HG03520 (cell line): ENCODE results near the gene ANKRD18B.
"Not testable (repeated sequence)": the region's sequence is repeated elsewhere in the genome, so short reads cannot be mapped to it uniquely, and the experiment has no call there.

Experiments used
- ATAC-seq: cut with Tn5 transposase; IDR thresholded peaks from one replicate; pipeline ENCODE4 v1.9.1; 2021; ENCODE audit warnings: mild to moderate bottlenecking, moderate library complexity; ENCODE audit not compliant: unreplicated experiment

Gene ANKRD18B

DNA sequence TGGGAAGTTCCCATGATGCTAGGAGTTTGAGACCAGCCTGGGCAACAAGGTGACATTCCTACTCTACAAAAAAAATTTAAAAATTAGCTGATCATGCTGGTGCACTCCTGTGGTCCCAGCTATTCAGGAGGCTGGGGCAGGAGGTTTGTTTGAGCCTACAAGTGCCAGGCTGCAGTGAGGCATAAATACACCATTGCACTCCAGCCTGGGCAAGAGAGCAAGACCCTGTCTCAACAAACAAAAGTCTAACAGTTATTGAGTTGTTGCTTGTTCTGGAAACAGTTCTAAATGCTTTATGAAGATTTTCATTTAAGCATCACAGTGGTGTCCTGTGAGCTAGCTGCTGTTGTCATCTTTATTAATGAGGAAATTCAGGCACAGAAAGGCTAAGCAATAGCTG is 4.0 kb downstream of the ANKRD18B start:
- ATAC-seq = not testable (repeated sequence)

DNA sequence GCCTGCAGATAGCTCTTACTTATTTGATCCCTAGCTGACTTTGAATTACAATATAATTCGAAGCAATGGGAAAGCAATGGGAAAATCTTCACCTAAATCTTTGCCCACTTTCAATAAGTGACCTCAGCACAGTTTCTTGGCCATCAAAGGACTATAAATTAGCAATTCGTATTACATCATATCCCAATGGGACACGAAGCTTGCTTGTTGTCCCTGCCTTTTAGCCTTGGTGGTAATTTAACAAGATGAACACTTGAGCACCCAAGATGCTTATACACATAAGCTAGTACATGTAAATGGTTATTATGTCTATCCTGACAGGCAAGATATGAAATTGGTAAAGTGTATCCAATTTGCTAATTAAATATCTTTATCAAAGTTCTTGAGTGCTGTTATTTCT is 9.9 kb downstream of the ANKRD18B start:
- not testable (repeated sequence) for ATAC-seq

DNA sequence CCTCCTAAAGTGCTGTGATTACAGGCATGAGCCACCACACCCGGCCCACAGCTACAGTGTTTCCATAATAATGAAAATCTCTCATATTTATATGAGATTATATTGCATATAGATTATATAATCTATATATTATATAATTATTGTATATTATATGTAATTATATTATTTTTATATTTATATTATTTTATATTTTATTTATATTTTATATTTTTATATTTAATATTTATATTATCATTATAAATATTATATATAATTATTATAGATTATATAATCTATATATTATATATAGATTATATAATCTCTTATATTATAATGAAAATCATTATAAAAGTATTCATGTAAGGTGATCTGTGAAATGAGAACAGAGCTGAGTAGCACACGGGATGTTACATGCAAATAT is 11.5 kb downstream of the ANKRD18B start:
- no peak for ATAC-seq

DNA sequence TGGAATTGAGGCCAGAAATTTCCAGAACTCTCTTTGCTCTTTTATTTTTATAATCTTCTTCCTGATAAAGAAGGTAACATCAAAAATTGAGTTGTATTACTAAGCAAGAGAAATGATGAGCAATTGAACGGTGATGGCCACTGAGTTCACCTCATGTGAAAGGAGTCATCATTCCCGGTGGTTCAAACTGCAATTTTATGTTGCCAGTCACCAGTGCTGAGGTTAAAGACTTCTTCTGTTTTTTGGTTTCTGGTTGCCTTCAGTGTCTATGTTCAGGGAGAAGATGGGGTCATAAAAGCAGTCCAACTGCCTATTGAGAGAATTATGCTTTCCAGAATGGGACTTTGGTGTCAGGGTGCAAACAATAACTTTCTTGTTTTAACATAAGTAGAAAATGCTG is 19.4 kb downstream of the ANKRD18B start:
- ATAC-seq = not testable (repeated sequence)

DNA sequence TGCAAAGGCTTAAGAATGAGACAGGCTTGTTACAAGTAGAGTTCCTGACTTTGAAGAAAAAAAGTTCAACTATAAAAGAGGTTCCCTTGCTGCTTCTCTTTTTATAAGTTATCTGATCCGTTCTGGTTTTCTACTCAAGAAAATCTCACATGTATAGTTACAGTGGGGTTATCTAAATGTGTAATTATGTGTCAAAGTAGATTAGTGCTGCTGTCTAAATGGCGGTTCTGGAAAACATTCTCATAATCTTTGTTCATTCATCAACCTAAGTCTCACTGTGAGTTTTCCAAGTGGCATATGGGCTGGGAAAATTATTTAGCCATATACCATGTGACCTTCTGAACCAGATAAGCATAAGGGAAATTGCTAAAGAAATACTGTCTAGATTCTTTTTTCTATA is 21.7 kb downstream of the ANKRD18B start:
- not testable (repeated sequence) for ATAC-seq

DNA sequence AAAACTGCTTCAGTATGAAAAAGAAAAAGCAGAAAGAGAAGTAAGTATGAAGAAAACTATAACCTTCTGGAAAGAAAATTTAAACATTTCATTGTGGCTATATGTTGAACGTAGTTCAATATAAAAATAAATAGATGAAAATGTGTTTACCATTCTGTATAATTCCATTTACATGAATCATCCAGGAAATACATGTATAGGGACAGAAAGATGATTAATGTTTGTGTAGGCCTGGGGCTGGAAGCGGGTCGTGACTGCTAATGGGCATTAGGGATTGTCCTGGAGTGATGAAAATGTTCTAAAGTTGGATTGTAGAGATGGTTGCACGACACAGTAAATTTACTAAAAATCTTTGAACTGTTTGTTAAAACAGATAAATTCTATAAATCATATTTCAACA is 24.8 kb downstream of the ANKRD18B start:
- not testable (repeated sequence) for ATAC-seq

DNA sequence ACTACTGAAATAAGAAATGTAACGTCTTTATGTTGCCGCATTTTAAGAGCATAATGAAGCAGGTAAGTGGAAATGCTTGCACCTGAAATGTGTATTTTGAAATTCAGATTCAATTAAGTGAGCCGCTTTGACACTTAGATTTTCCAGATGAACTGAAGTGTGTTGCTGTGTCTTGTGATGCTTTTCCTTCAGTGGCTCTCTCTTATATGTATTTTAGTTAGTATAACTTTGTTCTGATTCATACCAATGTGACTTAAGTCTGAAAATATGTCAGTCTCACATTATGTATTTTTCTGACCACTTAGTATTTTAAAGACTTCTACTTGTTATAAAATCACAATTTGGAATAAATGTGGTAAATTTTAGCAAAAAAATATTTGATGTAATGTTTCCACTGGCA is 25.4 kb downstream of the ANKRD18B start:
- not testable (repeated sequence) for ATAC-seq

DNA sequence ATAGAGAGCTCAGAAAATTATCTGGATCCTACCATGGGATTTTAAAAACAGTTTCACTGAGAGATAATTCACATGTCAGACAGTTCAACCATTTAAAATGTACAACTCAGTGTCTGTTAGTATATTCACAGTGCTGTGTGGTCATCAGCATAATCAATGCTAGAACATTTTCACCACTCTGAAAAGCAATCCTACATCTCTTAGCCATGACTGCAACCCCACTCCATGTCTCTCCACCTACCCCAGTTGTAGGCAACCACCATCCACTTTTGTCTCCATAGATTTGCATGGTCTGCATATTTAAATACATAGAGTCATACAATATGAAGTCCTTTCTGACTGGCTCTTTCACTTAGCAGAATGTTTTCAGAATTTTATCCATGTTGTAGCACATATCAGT is 27.1 kb downstream of the ANKRD18B start:
- ATAC-seq = not testable (repeated sequence)

DNA sequence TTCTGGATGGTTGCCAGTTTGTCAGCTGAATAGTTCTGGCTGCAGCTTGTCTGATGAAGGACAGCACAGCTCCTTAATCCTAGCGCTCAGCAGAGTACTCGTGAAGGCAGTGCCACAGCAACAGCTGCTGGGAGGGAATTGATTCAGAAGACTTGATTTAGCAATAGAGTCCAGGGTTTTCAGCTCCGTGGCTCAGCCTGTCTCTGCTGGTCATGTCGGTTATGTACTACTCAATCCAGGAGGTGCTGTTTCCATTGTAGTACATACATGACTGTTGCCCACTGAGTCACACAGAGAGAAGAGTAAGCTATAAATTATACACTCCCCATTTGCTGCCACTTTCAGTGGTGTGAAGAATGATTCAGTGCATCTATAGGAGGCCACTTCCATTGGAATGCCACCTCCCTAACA is 28.3 kb downstream of the ANKRD18B start:
- not testable (repeated sequence) for ATAC-seq

DNA sequence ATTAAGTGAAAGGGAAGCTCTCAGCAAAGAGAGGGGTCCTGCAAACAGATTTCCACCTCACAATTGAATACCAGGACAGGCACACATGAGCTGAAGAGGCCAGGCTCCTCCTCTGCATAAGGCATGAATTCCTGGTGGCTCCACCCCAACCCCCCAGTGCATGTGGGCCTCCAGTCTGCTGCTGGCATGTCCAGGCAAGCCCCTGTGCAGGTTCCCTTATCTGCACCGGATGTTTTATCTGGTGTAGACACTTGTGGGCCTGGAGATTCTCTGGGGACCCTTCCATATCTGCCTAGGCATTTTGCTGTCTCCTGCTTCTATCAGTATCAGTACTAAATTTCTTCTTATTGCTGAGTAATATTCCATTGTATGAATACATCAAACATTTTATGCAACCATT is 36.2 kb downstream of the ANKRD18B start:
- ATAC-seq = not testable (repeated sequence)

DNA sequence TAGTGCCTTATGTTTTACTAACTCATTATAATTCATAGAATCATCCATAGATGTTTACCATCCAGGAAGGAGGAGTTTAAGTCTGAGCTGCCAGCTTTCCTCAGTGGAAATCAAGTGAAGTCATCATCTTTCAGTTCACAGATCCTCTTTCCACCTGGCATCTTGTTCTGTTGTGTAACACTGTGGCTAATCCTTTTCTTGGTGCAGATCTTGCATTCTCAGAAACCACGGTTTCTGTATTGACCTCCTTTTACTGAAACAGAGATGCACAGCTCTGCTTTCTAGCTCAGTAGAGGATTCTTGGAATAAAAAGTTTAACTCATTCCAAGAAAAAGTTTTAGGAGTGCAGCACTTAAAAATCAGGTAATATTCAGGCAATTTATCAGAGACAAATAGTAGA is 38.1 kb downstream of the ANKRD18B start:
- not testable (repeated sequence) for ATAC-seq

DNA sequence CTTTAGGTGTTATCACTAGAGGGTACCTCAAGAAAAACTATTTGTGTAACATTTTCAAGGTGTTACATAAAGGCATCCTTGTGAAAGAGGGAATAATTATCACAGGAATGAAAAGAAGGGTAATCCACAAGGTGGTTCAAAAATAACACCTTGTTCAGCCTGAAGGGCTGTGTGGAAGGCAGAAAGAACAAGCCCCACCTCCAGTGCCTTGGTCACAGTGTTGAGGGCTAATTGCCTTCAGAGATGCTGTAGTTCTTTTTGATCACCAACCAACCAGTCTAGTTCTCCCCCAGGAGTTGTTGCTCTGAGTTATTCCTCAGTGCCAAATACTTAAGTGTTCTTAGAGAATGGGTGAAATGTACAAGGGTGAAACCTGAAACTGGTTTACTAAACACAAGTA is 43.7 kb downstream of the ANKRD18B start:
- not testable (repeated sequence) for ATAC-seq

DNA sequence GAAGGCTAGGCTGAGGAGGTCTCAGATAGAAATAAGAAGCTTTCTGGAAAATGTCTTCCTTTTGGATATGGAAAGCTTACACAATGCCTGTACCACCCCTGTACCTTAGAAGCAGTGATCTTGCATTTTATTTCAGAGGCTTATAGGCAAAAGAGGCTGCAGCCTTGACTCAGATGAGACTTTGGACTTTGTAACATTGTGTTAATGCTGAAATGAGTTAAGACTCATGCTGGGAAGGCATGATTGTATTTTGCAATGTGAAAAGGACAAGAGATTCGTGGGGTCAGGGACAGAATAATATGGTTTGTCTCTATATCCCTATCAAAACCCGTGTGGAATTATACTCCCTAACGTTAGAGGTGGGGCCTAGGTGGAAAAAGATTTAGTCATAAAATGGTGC is 53.7 kb downstream of the ANKRD18B start:
- ATAC-seq = not testable (repeated sequence)

DNA sequence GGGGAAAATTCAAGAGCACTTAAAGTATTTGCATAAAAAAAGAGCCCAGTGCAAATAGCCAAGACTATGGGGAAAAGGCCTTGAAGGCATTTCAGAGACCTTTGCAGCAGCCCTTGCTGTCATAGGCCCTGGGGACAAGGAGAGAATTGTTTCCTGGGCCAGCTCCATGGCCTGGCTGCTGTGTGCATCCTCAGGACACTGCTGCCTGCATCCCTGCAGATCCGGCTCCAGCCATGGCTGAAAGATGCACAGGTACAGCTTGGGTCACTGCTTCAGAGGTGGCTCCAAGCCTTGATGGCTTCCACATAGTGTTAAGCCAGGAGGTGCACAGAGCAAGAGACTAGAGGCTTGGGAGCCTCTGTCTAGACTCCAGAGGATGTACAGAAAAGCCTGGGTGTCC is 55.9 kb downstream of the ANKRD18B start:
- not testable (repeated sequence) for ATAC-seq

DNA sequence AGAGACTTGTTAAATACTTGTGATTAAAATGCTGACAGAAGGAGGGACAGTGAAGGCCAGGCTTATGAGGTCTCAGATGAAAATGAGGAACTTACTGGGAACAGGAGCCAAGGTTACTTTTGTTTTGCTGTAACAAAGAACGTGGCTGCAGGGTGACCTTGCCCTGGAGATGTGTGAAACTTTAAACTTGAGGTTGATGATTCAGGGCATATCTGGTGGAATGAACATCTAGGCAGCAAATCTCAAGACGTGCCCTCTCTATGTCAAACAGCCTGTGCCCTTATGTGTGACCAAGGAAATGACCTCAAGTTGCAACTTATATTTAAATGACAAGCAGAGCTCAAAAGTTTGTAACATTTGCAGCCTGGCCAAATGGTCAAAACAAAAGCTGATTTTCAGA is 58.6 kb downstream of the ANKRD18B start:
- ATAC-seq = not testable (repeated sequence)

DNA sequence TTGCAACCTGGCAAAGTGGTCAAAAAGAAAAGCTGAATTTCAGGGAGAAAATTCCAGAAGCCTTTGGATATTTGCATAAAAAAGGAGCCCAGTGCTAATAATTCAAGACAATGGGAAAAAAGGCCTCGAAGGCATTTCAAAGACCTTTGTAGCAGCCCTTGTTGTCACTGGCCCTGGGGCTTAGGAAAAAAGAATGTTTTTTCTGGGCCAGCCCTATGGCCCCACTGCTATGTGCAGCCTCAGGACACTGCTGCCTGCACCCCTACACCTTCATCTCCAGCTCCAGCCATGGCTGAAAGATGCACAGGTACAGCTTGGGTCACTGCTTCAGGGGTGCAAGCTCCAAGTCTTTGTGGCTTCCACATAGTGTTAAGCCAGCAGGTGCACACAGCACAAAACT is 62.1 kb downstream of the ANKRD18B start:
- not testable (repeated sequence) for ATAC-seq

DNA sequence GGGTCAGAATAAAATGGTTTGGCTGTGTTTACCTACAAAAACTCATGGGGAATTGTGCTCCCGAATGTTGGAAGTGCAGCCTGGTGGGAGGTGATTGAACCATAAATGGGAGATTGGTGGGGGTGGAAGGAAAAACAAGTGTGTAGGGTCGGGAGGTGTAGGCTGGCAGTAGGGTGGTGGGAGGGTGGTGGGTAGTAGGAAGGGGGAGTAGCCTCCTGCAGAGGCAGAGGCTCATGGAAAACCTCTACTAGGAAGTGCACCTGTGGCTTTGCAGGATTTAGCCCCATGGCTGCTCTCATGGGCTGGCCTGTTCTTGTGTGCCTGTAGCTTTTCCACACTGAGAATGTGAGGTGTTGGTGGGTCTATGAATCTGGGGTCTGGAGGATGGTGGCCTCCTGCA is 63.7 kb downstream of the ANKRD18B start:
- not testable (repeated sequence) for ATAC-seq

DNA sequence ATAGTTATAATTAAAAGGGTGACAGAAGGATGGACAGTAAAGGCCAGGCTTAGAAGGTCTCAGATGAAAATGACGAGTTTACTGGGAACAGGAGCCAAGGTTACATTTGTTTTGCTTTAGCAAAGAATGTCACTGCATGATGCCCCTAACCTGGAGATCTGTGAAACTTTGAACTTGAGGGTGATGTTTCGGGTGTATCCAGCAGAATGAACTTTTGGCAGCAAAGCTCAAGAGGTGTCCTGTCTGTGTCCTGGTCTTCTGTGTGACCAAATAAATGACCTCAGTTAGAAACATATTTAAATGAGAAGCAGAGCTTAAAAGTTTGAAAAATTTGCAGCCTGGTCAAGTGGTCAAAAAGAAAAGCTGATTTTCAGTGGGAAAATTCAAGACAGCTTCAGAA is 64.8 kb downstream of the ANKRD18B start:
- not testable (repeated sequence) for ATAC-seq

DNA sequence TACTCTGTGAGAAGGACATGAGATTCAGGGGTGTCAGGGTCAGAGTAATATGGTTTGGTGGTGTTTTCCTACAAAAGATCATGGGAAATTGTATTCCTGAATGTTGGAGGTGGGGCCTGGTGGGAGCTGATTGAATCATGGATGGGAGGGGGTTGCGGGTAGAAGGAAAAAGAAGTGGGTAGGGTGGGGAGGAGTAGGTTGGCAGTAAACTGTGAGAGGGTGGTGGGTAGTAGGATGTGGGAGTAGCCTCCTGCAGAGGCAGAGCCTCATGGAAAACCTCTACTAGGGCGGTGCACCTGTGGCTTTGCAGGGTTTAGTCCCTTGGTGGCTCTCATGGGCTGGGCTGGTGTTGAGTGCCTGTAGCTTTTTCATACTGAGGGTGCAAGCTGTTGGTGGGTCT is 66.8 kb downstream of the ANKRD18B start:
- ATAC-seq = not testable (repeated sequence)

DNA sequence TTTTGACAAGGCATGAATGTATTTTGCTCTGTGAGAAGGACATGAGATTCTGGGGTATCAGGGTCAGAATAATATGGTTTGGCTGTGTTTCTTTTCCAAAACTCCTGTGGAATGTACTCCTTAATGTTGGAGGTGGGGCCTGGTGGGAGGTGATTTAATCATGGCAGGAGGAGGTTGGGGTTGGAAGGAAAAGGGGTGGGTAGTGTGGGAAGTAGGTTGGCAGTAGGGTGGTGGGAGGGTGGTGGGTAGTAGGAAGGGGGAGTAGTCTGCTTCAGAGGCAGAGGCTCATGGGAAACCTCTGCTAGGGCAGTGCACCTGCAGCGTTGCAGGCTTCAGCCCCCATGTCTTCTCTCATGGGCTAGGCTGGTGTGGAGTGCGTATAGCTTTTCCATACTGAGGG is 72.9 kb downstream of the ANKRD18B start:
- ATAC-seq = not testable (repeated sequence)

DNA sequence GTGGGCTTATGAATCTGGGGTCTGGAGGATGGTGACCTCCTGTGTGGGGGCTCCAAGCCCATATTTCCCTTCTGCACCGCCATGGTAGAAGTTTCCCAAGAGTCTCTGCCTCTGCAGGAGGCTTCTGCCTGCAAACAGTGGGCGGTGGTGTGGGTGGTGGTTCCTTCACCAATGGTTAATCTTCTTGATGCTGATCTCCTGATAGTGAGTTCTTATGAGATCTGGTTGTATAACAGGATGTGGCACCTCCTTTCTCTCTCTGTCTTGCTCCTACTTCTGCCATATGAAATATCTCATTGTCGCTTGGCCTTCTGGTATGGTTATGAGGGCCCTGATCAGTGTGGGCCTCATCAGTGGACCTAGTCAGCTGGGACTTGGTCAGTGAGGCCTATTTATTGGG is 73.3 kb downstream of the ANKRD18B start:
- not testable (repeated sequence) for ATAC-seq

DNA sequence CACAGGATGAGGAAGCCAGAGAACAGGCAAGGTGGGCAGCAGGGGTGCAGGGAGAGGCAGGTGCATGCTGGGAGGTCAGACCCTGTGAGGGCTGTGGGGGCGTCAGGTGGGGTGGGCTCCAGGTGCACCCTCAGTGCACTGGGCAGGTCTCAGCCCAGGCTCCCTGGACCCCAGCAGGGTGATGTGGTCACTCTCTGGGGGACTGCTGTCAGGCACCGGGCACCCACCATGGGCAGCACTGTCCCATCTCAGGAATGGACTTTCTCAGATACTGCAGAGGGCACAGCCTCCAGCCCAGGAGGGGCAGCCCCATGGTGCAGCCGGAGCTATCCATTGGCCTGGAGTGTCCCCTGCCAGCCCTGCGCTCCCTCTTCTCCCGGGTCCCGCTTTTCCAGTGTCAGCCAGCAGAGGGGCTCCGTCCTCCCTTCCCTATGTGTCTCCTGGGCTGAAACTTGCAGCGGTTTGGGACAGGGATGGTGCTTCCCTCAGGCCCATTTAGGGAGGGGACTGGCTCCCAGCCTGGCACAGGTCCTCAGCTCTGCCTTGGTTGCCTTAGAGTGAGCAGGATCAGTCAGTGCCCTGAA is 74.8 kb downstream of the ANKRD18B start:
- ATAC-seq = not testable (repeated sequence)

DNA sequence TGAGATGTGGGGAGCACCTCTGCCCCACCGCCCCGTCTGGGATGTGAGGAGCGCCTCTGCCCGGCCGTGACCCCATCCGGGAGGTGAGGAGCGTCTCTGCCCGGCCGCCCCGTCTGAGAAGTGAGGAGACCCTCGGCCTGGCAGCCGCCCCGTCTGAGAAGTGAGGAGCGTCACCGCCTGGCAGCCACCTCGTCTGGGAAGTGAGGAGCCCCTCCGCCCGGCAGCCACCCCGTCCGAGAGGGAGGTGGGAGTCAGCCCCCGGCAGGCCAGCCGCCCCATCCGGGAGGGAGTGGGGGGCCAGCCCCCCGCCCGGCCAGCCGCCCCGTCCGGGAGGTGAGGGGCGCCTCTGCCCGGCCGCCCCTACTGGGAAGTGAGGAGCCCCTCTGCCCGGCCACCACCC is 76.9 kb downstream of the ANKRD18B start:
- ATAC-seq = not testable (repeated sequence)
